Measurements from ENCODE around the gene HPCAL1. TPM values are rescaled to one million over a fixed set of nuclear protein-coding genes. Genes with fewer than 3 reads are reported as not detected.

The HPCAL1 gene
- total and polyA plus RNA-seq, 2 experiments from 2014 or later, result 8.3 to 25.4 TPM

DNA sequence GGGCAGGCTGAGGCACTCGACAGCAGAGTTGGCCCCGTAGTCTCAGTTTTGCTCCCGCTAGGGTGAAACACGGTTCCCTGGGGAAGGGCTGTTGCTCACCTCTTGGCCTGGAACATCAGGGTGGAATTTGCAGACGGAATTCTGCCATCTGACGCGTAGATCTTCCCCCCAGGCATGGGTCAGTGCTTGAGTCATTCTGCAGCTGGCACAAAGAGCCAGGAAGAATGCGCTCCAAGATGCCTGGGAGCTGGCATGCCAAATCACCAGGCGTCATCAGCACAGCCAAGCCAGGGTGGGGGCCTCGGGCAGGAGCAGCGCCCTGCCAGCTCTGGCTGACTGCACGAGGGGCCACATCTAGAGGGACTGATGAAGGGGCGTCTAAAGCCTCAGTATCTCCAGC lies 102.7 kb downstream of the HPCAL1 start:
- H3K27ac Mint-ChIP-seq, result no peak overlapping the region
- TF ChIP-seq NANOG (IDR thresholded peaks at IDR 0.05; ENCODE audit: borderline replicate concordance) (no peak), POLR2AphosphoS5 (IDR thresholded peaks at IDR 0.05; ENCODE audit: low read depth) (no peak), CTCF (conservative IDR thresholded peaks at IDR 0.05; ENCODE audit: low read depth in 2 of 2) (no peak), ZNF331 (CRISPR knock-in tag; IDR thresholded peaks at IDR 0.05; ENCODE audit: low read depth) (no peak), EZH2phosphoT487 (IDR thresholded peaks at IDR 0.05; ENCODE audit: unreplicated experiment) (no peak), ZNF462 (CRISPR knock-in tag; IDR thresholded peaks at IDR 0.05) (no peak), EZH2 (IDR thresholded peaks at IDR 0.05; ENCODE audit: low read depth, unreplicated experiment) (no peak), JUNB (IDR thresholded peaks at IDR 0.05; ENCODE audit: unreplicated experiment) (no peak), STAT1 (IDR thresholded peaks at IDR 0.05; ENCODE audit: unreplicated experiment) (no peak), ZNF114 (CRISPR knock-in tag; IDR thresholded peaks at IDR 0.05) (no peak), CREB1 (CRISPR knock-in tag; IDR thresholded peaks at IDR 0.05; ENCODE audit: low read depth) (no peak)
- TF ChIP-seq, protein P1, sequence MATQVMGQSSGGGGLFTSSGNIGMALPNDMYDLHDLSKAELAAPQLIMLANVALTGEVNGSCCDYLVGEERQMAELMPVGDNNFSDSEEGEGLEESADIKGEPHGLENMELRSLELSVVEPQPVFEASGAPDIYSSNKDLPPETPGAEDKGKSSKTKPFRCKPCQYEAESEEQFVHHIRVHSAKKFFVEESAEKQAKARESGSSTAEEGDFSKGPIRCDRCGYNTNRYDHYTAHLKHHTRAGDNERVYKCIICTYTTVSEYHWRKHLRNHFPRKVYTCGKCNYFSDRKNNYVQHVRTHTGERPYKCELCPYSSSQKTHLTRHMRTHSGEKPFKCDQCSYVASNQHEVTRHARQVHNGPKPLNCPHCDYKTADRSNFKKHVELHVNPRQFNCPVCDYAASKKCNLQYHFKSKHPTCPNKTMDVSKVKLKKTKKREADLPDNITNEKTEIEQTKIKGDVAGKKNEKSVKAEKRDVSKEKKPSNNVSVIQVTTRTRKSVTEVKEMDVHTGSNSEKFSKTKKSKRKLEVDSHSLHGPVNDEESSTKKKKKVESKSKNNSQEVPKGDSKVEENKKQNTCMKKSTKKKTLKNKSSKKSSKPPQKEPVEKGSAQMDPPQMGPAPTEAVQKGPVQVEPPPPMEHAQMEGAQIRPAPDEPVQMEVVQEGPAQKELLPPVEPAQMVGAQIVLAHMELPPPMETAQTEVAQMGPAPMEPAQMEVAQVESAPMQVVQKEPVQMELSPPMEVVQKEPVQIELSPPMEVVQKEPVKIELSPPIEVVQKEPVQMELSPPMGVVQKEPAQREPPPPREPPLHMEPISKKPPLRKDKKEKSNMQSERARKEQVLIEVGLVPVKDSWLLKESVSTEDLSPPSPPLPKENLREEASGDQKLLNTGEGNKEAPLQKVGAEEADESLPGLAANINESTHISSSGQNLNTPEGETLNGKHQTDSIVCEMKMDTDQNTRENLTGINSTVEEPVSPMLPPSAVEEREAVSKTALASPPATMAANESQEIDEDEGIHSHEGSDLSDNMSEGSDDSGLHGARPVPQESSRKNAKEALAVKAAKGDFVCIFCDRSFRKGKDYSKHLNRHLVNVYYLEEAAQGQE (IDR thresholded peaks at IDR 0.05; ENCODE audit: unreplicated experiment), result no peak
- no peak for ATAC-seq

More for the DNA sequence above, 102.7 kb downstream of the HPCAL1 start:
- H3K4me1 ChIP-seq (ENCODE audit: insufficient read depth), result no peaks in the 10 kb centered on the region; the same call in 1 of the 2 replicates
- H3K4me2 ChIP-seq, result no peak overlapping the region
- Mint-ChIP-seq H3K36me3 (ENCODE audit: low read depth) (no peaks in the 10 kb centered on the region; the same call in 2 of the 3 replicates), H3K9me3 (no peaks in the 10 kb centered on the region), H3K4me1 (peaks cover 13% of the 10 kb centered on the region), H3K27me3 (ENCODE audit: insufficient read depth, low read depth, poor library complexity) (peaks cover 10% of the 10 kb centered on the region), H3K4me3 (no peak overlapping the region)
- H3K4me3 ChIP-seq, result no peak overlapping the region
- no peak overlapping the region for H2AFZ ChIP-seq
- DNase-seq (ENCODE audit: low spot score), result no peak
- H3K9me2 ChIP-seq (ENCODE audit: insufficient read depth), result no peaks in the 10 kb centered on the region
- H3K36me3 ChIP-seq (ENCODE audit: insufficient read depth), result no peaks in the 10 kb centered on the region
- no peaks in the 10 kb centered on the region for H3K27me3 ChIP-seq (ENCODE audit: insufficient read depth)
- H4K20me1 ChIP-seq (replicated peaks; ENCODE audit: insufficient read depth), result no peaks in the 10 kb centered on the region
- H3K27ac ChIP-seq (ENCODE audit: low read depth), result no peak overlapping the region
- no peaks in the 10 kb centered on the region for H3K79me2 ChIP-seq (replicated peaks; ENCODE audit: insufficient read depth)
- H3F3A ChIP-seq (replicated peaks; ENCODE audit: low read depth), result no peaks in the 10 kb centered on the region

All from GM23338 (cell line).